Caco-2 (cell line): Measurements from ENCODE around the gene CFAP61. TPM values are rescaled to one million over a fixed set of nuclear protein-coding genes. Genes with fewer than 3 reads are reported as not detected.

Experiments
- BruUV-seq: library from RNA; stranded (reverse); fragments of 400-500 nt; replicated peaks from 2 replicates; lab custom pipeline; 2021; lab: Mats Ljungman, UMichigan
- CTCF ChIA-PET: fragments of 300-600 bp; sonication (Branson Sonifier 250); formaldehyde crosslinking; loops from one replicate; lab custom pipeline; 2022; ENCODE audit warnings: antibody characterized with exemption; lab: Charles Lee
- POLR2A ChIA-PET: fragments of 300-600 bp; sonication (Branson Sonifier 250); formaldehyde crosslinking; loops from one replicate; lab custom pipeline; 2022; ENCODE audit warnings: antibody characterized with exemption; lab: Charles Lee
- DNase-seq, 2 experiments: peaks; one replicate each; pipeline versions ENCODE4 v3.0.0 to v3.0.0-alpha.2; 2020 to 2022
- H3K27me3 ChIP-seq: replicated peaks from 2 replicates; pipeline ENCODE4 v1.6.0; 2011; ENCODE audit warnings: low read length; ENCODE audit not compliant: control insufficient read depth, insufficient read depth
- H3K36me3 ChIP-seq: 2 replicates; pipeline ENCODE4 v1.5.1; 2011; ENCODE audit warnings: low read length; ENCODE audit not compliant: control insufficient read depth, insufficient read depth
- H3K4me1 ChIP-seq: fragments of 250-450 bp; sonication (Bioruptor Pico); 2 replicates; pipeline ENCODE4 v1.5.1; 2020; ENCODE audit warnings: mild to moderate bottlenecking
- H3K4me3 ChIP-seq: 2 replicates; pipeline ENCODE4 v1.5.1; 2011; ENCODE audit warnings: low read depth, mild to moderate bottlenecking, control low read depth, low read length
- H3K9me3 ChIP-seq: fragments of 250-450 bp; sonication (Bioruptor Pico); 2 replicates; pipeline ENCODE4 v1.5.1; 2020; ENCODE audit warnings: mild to moderate bottlenecking, moderate library complexity
- H3K27ac Mint-ChIP-seq: one replicate; pipeline ENCODE4 v1.8.0; 2022; ENCODE audit warnings: mixed read lengths; ENCODE audit not compliant: unreplicated experiment
- H3K27me3 Mint-ChIP-seq: one replicate; pipeline ENCODE4 v1.8.0; 2022; ENCODE audit warnings: mixed read lengths; ENCODE audit not compliant: insufficient read depth, unreplicated experiment
- H3K36me3 Mint-ChIP-seq: one replicate; pipeline ENCODE4 v1.8.0; 2022; ENCODE audit warnings: mild to moderate bottlenecking, mixed read lengths; ENCODE audit not compliant: insufficient read depth, unreplicated experiment
- H3K4me1 Mint-ChIP-seq: one replicate; pipeline ENCODE4 v1.8.0; 2022; ENCODE audit warnings: low read depth, mixed read lengths; ENCODE audit not compliant: unreplicated experiment
- H3K4me3 Mint-ChIP-seq: one replicate; pipeline ENCODE4 v1.8.0; 2022; ENCODE audit warnings: mild to moderate bottlenecking, moderate library complexity, mixed read lengths; ENCODE audit not compliant: unreplicated experiment
- H3K9me3 Mint-ChIP-seq: one replicate; pipeline ENCODE4 v1.8.0; 2022; ENCODE audit warnings: mixed read lengths; ENCODE audit not compliant: unreplicated experiment
- CTCF ChIP-seq, 2 experiments: fragments of 200-600 bp in 1 of 2; IDR thresholded peaks; 1 replicate in 1 of 2; 2 replicates in 1 of 2; pipeline versions ENCODE4 v1.5.1 to v1.8.0; 2011 to 2022; ENCODE audit warnings: antibody characterized with exemption in 1 of 2, control low read depth in 1 of 2, inconsistent platforms in 1 of 2, low read depth in 1 of 2, low read length in 1 of 2, mild to moderate bottlenecking in 1 of 2, moderate library complexity in 1 of 2; ENCODE audit not compliant: insufficient read depth in 1 of 2, severe bottlenecking in 1 of 2, unreplicated experiment in 1 of 2
- intact Hi-C: fragments of 100-400 bp; cut with micrococcal nuclease; formaldehyde crosslinking; loops from one replicate; pipeline ENCODE4 v1.10.0; 2022; ENCODE audit not compliant: unreplicated experiment
- total RNA-seq: library from RNA; stranded (reverse); gene quantifications from 2 replicates; pipeline ENCODE4 v1.2.3, GENCODE V29; 2022

Gene CFAP61
- total RNA-seq, 1 experiment from 2014 or later, result not detected

DNA sequence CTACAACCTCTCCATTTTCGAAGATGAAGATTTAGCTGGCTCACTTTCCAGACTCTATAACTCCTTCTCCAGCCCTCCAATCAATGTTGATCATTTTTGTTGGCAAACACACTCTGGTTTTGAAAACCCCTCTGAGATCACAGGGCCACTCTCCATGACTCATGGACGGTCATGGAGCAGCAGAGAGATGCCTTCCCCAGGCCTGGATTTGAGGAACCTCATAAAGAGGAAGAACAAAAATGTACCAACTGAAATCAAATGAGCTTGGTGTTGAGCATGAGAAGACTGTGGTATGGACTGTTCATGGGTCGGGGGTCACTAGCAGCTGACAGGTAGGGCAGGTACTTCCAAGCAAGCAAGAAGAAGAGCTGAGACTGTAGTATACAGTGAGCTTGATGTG lies 202.8 kb downstream of the CFAP61 start:
- no peak overlapping the region for H3K4me3 Mint-ChIP-seq
- ChIA-PET POLR2A (no interaction called here), CTCF (no interaction called here)
- no peaks in the 10 kb centered on the region for H3K36me3 ChIP-seq
- no peaks in the 10 kb centered on the region for H3K36me3 Mint-ChIP-seq
- H3K27me3 ChIP-seq, result no peaks in the 10 kb centered on the region
- H3K4me1 Mint-ChIP-seq, result no peaks in the 10 kb centered on the region
- H3K9me3 ChIP-seq, result no peaks in the 10 kb centered on the region
- peaks cover 22% of the 10 kb centered on the region for H3K27me3 Mint-ChIP-seq
- no peak overlapping the region for H3K4me3 ChIP-seq
- no peak for DNase-seq
- no TSS peak for BruUV-seq
- no peak overlapping the region for H3K27ac Mint-ChIP-seq
- H3K4me1 ChIP-seq, result no peaks in the 10 kb centered on the region
- peaks cover 6% of the 10 kb centered on the region for H3K9me3 Mint-ChIP-seq
- no peak for TF ChIP-seq CTCF (IDR thresholded peaks at IDR 0.05; ENCODE audit: insufficient read depth in 1 of 2, low read depth in 1 of 2, low read length in 1 of 2, severe bottlenecking in 1 of 2, unreplicated experiment in 1 of 2)
- intact Hi-C loops, result no loop called here

GRCh38 chr20:20259533-20259932 lies 207.2 kb downstream of the CFAP61 start:
- Histone ChIP-seq H3K9me3 (no peaks in the 10 kb centered on the region), H3K36me3 (no peaks in the 10 kb centered on the region), H3K27me3 (no peaks in the 10 kb centered on the region), H3K4me1 (no peaks in the 10 kb centered on the region), H3K4me3 (no peak overlapping the region)
- no peak for TF ChIP-seq CTCF (IDR thresholded peaks at IDR 0.05; ENCODE audit: insufficient read depth in 1 of 2, low read depth in 1 of 2, low read length in 1 of 2, severe bottlenecking in 1 of 2, unreplicated experiment in 1 of 2)
- DNase-seq, result no peak
- peaks cover 16% of the 10 kb centered on the region for H3K27me3 Mint-ChIP-seq
- H3K4me3 Mint-ChIP-seq, result no peak overlapping the region
- POLR2A ChIA-PET, result no interaction called here
- no peaks in the 10 kb centered on the region for H3K4me1 Mint-ChIP-seq
- CTCF ChIA-PET, result no interaction called here
- no peak overlapping the region for H3K27ac Mint-ChIP-seq
- no peaks in the 10 kb centered on the region for H3K9me3 Mint-ChIP-seq
- no peaks in the 10 kb centered on the region for H3K36me3 Mint-ChIP-seq
- intact Hi-C loops, result no loop called here
- BruUV-seq, result no TSS peak

- H3K4me1 Mint-ChIP-seq, result no peaks in the 10 kb centered on the region
- TF ChIP-seq CTCF (IDR thresholded peaks at IDR 0.05; ENCODE audit: insufficient read depth in 1 of 2, low read depth in 1 of 2, low read length in 1 of 2, severe bottlenecking in 1 of 2, unreplicated experiment in 1 of 2), result no peak
- H3K36me3 Mint-ChIP-seq, result no peaks in the 10 kb centered on the region
- BruUV-seq, result no TSS peak
- no peaks in the 10 kb centered on the region for H3K9me3 Mint-ChIP-seq
- peaks cover 10% of the 10 kb centered on the region for H3K27me3 Mint-ChIP-seq
- H3K4me3 Mint-ChIP-seq, result no peak overlapping the region
- no peaks in the 10 kb centered on the region for H3K9me3 ChIP-seq
- no peaks in the 10 kb centered on the region for H3K4me1 ChIP-seq
- no peaks in the 10 kb centered on the region for H3K36me3 ChIP-seq
- CTCF ChIA-PET, result no interaction called here
- POLR2A ChIA-PET, result no interaction called here
- DNase-seq, result no peak
- intact Hi-C loops, result no loop called here
- H3K4me3 ChIP-seq, result no peak overlapping the region
- no peak overlapping the region for H3K27ac Mint-ChIP-seq
- H3K27me3 ChIP-seq, result no peaks in the 10 kb centered on the region
Measured at GRCh38 chr20:20261159-20261558, 208.8 kb downstream of the CFAP61 start.
